HuH-7.5 (cell line): Measurements from ENCODE around the gene ADGRD1.

Experiments used
- DNase-seq: peaks from one replicate; pipeline ENCODE4 v3.0.0; 2011; ENCODE audit warnings: low spot score

Gene ADGRD1

DNA sequence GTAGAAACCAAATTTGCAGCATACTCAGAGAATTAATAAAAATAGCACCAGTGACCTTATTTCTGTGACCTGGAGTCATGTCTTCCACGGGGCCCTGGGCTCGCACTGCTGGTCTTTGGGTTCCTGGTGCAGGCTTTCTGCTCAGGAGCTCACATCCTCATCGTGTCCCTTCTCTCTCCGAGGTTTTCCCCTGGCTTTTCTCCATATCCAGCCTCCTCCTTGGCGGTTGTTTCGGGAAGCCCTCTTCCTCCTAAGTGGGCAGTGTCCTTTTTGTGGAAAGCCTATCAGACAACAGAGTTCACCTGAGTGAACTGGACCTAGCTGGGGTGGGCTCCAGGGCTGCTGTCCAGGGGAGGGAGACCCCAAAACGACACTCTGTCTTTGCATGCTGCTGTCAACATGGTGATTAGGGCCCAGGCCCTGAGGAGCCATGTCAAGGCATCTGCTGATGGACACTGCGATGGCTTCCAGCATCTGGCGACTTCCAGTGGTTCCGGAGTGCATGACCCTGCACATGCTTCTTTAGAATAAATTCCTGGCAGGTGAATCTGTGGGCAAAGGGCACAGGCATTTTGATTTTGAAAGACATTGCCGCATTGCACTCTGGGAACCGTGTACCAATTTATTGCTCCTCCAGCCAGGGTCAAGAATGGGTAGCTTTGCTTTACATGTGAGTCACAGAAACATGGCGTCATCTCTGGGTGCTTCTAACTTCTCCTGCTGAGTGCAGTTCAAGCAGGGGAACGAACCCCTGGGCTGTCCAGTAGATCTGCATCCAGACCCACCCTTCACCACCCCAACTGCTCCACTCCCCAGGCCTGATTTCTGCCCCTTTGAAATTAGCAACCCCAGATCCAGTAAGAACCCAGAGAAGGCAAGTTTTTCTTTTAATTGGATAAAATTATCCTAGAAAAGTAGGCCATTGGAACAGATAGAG lies 136.8 kb downstream of the ADGRD1 start:
- DNase-seq: no peak

DNA sequence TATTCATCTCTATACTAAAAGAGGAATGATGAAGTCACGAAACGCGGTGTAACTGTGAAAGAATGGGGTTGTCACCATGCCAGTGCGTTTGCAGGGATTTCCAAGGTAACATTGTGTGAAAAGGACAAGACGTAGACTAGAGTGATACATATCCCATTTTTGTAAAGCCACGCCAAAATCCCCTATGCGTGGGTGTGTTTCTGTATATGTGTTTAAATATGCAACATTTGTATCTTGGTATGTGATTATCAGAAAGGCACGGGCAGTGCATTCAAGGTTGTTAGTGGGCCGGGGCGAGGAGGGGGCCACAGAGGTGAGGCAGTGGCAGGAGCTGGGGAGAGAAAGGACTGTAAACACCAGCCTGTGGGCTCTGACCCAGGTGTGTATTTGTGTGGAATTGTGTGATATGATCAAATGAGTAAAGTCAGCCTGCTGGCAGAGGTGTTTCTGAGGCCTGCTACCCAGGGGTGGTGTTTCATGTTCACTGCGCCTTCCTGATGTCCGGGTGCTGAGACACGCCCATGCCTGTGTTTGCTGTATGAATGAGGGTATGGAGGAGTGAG lies 137.8 kb downstream of the ADGRD1 start:
- DNase-seq: no peak

- DNase-seq: no peak
Measured at GRCh38 chr12:131091976-131092691, 138.4 kb downstream of the ADGRD1 start.

DNA sequence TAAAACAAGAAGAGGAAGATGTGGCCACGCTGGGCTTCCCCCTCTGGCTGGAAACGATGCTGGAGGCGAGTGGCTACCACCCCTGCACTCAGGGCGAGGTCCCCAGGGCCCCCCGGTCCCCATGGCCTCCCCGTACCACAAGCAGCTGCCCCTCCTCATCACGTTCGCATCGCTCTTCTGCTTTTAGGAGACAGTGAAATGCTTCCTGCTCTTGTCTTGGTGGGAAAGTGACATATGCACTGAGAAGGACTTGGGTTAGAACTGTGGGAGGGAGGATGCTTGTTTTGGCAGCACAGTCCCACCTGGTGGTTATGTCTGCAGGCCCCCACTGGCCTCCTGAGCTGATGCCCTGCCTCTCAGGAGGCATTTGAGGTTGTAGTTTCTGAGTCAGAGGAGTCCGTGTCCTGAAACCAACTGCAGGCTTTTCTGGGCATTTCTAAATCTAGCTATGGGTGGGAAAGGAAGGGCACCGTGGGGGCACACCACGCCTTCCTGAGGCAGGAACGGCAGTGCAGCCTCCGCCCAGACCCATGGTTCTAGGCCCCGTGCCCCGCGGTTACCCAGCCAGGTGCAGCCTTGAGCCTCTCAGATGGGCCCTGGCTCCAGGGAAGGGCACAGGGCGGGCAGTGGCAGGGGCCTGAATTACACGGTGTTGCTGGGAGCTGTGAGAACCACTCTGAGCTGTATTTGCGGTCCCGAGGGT lies 139.3 kb downstream of the ADGRD1 start:
- DNase-seq: no peak

DNA sequence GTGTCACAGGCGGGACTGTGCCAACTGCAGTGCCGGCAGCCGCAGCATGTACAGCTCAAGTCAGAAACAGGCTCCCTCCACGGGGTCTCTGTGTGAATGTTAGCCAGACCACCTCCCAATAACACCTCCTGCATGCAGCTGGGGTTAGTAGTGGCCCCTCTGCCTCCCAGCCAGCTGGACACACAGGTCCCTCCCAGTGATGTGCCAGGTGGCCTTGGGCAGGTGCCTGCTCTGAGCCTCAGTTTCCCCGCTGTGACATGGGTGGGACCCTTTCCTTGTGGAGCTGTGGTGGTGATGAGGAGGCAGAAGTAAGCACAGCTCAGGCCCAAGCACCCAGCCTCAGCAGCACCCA lies 139.9 kb downstream of the ADGRD1 start:
- no peak for DNase-seq

DNA sequence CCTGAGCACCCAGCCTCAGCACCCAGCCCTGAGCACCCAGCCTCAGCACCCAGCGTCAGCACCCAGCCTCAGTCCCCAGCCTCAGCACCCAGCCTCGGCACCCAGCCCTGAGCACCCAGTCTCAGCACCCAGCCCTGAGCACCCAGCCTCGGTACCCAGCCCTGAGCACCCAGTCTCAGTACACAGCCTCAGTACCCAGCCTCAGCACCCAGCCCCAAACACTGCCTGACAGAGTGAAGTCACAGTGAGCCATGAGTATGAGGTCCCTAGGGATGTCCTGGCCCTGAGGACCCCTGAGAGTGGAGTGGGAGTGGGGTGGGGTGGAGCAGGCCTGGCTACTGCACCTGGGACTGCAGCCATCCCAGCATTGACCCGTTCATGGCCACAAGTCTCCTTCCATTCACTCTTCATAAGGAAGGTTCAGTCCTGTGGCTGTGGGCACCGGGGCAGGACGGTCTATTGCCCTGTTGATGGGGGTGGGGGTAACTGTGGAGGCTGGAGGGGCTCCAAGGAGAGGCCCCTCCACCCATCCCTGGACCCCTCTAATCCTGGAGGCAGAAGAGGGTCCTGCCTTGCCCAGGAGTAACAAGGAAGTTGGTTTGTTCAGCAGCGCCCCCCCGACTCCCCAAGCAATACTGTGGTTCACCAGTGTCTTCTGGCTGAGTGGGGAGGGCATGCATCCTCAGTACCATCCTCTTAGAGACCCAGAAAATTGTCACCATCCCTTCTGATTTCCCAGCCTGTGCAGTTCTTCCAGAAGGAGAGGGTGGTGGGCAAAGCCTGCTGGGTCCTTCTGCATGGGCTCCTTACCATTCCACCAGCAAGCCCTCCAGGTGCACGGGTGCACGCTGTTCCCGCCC lies 140.5 kb downstream of the ADGRD1 start:
- no peak for DNase-seq

DNA sequence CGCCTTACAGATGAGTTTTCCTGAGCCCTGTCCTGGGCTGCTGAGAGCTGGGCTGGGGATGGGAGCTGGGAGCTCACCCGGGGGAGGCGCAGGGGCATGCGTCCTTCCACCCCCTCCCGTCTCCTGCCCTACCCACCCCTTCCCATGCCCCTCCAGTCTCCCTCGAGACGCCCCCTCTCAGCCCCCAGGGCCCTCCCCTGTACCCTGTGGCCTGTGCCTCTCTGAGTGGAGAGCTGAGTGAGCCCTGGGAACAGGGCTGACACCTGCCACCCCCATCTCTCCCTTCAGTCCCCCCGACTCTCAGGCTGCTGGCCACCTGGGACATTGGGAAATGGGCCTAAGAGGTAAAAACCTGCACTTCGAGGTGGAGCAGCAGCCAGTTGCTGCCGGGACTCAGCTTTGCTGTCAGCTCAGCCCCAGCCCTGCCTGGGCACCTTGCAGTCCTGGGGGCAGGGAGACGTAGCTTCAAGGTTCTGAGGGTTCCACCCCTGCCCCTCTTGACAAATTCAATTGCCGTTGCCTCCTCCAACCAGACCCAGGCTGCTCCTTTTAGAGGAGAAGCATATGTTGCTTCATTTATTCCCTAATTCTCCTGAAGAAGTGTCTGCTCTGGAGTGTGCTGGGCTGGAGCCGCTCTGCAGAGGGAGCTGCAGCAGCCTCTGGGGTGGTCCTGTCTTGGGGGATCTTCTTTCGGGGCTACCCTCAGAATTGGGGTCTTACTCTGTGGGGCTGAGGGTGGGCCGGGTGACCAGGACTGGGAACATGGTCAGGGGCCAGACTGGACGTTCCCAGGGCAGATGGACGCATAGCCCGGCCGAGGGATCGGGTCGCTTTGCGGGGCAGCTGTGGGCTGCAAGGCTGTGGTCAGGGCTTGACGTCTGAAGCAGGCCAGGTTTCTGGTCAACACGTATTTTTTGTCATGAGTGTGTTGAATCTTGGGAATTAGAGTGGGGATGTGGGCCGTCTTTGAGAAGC lies 141.4 kb downstream of the ADGRD1 start:
- no peak for DNase-seq

- no peak for DNase-seq
Measured at GRCh38 chr12:131095826-131096680, 142.3 kb downstream of the ADGRD1 start.

- DNase-seq: no peak
Measured at GRCh38 chr12:131096681-131097181, 143.0 kb downstream of the ADGRD1 start.

DNA sequence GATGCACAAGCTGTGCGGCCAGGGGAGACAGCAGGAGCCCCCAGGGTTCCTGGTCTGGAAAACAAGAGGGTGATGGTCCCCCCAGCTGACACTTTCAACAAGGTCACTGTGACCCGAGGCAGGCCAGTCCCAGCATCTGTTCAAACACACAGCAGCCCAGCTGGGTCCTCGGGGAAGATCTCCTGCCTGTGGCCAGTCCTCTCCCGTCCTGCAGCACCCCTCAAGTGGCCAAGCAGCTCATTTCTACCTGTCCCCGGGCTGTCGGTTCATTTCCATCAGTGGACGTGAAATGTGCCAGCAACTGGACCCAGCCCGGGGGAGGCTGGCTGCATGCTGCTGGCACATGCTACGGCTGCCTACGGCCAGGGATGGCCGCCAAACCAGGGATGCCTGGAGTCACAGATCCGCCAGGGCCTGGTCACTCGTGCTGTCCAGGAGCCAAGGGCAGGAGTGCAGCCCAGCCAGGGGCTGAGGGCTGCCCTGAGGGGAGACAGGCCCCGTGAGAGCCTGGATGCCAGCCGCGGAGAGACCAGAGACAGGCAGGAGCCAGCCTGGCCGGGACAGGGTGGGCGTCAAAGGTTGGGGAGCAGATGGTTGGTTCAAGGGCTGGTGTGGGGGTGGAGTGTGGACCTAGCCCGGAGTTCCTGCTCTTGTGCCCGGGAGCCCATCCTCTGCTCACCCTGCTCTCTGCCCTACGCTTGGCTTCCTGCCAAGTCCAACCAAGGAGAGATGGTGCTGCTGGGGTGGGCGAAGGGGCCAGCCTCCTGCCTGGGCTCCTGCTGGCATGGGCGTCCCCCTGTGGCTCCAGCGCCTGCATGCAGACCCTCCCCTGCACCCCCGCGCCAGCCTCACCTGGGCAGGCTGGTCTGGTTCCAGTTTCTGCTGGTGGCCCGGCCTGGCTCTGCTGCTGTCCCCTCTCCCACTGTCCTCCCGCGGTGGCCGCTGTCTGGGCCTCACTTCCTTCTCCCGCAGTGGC lies 143.8 kb downstream of the ADGRD1 start:
- no peak for DNase-seq

DNA sequence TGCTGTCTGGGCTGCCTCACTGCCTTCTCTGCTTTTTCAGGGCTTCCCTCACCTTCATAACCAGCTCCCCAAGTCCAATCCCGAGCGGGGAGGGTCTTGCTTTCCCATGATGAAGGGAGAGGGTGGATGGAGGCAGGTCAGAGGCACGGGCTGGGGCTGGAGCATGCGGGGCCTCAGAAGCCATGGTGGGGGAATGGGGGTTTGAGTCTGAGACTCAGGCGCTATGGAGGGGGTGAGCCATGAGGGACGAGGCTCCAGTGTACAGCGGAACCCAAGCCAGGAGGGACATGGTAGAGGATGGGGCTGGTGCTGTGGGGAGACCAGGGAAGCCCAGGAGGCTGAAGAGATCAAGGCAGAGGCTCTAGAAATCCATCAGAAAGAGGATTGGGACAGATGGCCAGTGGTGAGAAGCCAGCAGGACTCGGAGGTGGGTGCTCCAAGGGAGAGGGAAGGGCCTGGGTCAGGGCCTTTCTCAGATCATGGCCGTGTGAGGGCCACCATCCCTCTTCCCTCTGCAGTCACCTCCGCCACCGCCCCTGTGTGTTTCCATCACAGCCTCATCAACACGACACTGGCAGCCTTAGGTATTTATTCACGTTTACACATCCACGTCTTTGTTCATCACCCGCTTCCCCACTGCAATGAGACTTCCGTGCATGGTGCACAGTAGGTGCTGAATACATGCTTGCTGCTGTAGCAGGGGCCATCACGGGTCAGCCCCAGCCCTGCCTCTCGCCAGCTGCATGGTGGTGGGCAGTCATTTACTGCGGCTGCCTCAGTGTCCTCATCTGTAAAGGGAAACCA lies 144.7 kb downstream of the ADGRD1 start:
- no peak for DNase-seq

DNA sequence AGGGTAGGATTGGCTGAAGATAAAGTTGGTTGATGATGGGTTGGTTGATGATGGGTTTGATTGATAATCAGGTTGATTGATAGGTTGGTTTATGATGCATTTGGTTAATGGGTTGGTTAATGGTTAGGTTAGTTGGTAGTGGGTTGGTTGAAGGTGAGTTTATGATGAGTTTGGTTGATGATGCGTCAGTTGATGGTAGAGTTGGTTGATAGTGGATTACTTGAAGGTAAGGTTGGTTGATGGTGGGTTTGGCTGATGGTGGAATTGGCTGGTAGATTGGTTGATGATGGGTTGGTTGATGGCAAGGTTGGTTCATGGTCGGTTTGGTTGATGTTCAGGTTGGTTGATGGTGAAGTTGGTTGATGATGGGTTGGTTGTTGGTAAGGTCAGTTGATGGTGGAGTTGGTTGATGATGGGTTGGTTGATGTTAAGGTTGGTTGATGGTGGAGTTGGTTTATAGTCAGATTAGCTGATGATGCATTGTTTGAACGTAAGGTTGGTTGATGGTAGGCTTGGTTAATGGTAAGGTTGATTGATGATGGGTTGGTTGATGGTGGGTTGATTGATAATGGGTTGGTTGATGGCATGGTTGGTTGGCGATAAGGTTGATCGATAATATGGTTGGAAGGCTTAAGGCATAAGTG lies 146.4 kb downstream of the ADGRD1 start:
- no peak for DNase-seq

DNA sequence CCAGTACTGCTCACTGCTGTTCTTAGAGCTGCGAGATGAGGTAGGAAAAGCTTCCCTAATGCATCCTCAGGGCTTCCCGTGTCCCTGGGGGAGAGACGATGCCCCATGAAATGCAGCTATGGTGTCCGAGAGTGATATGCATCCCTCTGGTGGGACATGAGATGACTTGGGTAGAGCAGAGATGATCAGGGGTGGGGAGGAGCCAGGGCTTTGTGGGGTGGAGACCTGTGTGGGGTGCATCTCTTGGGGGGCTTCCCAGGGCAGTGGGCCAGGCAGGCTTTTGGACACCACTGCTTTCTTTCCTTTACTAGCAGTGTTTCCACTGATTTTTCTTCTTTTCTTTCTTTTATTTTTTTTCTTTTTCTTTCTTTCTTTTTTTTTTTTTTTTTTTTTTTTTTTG lies 147.3 kb downstream of the ADGRD1 start:
- DNase-seq: no peak

- no peak for DNase-seq
Measured at GRCh38 chr12:131101703-131102492, 148.2 kb downstream of the ADGRD1 start.

DNA sequence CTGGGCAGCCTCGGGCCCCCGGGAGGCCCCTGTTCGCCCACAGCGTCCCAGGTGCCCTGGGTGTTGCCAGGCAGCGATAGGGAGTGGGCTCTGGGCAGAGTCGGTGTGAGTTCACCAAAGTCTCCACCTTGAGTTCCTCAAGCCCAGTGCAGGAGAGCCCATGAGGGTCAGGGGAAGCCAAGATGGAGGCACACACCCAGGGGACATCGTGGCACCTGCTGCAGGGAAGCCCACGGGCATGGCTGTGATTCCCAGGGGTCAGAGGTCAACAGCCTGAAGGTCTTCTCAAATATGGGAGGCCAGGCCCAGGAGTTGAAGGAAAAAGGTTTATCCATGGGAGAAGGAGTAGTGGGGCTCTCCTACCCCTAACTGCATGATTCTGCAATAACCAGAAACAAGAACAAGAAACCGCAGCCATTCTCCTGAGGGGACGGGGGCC lies 148.8 kb downstream of the ADGRD1 start:
- DNase-seq: no peak
